Stimulated activated naive CD8-positive, alpha-beta T cell treated with anti-CD3 and anti-CD28 coated beads, Interleukin-15, Interleukin-2, amounts not matched to agents 100 ng/mL and 50 ng/mL, for 24 hours (primary cell): ENCODE measurements around the gene FCN3.
"Not testable (repeated sequence)": the region's sequence is repeated elsewhere in the genome, so short reads cannot be mapped to it uniquely, and the experiment has no call there.

Experiments used
- H3K27ac Mint-ChIP-seq: one replicate; pipeline ENCODE4 v1.8.0; 2021; ENCODE audit warnings: mild to moderate bottlenecking, mixed read lengths
- H3K27me3 Mint-ChIP-seq: one replicate; pipeline ENCODE4 v1.8.0; 2021; ENCODE audit warnings: mixed read lengths
- H3K36me3 Mint-ChIP-seq: one replicate; pipeline ENCODE4 v1.8.0; 2021; ENCODE audit warnings: low read depth, mixed read lengths
- H3K4me1 Mint-ChIP-seq: one replicate; pipeline ENCODE4 v1.8.0; 2021; ENCODE audit warnings: low read depth, mixed read lengths
- H3K4me3 Mint-ChIP-seq: one replicate; pipeline ENCODE4 v1.8.0; 2021; ENCODE audit warnings: mild to moderate bottlenecking, mixed read lengths
- H3K9me3 Mint-ChIP-seq: one replicate; pipeline ENCODE4 v1.8.0; 2021; ENCODE audit warnings: mixed read lengths

FCN3 gene

GRCh38 chr1:27392778-27393635, 18.4 kb upstream of the FCN3 start:
- Mint-ChIP-seq H3K4me1 (peaks cover 17% of the 10 kb centered on the region), H3K27me3 (no peaks in the 10 kb centered on the region), H3K27ac (peak overlapping the region; percentile 38), H3K4me3 (peak overlapping the region; percentile 82), H3K9me3 (no peaks in the 10 kb centered on the region), H3K36me3 (no peaks in the 10 kb centered on the region)

DNA sequence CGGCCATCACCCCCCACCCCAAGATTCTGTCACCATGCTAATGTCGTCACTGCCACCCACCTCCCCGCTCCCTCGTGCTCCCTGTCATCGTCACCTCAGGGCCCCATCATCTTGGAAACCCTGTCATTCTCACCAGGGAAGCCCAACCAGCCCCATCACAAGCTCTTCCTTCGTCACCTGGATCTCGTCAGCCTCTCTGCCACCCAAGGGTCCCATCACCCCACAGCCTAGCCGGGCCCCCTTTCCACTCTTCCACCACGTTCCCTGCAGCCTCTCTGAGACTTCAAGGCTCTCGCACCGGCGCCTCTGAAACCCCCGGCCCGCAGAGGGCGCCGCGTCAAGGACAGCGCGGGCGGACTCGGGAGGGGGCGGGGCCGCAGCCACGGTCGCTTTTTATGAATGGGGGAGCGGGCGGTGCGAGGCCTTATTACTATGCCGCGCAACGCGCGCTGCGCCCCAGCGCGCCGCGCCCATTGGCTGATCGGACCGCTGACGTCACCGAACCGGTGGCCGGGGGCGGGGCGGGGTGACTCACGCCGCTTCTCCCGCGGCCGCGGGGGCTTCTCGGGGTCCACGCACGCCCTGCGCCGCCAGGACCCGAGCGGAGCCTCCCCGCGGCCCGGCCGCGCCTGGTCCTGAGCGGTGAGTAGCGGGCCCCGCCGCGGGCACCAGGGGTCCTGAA, 17.6 kb upstream of the FCN3 start, which contains the start of gene GPR3:
Gene GPR3 (plus strand): TSS at position 527 of the 682 bp plus-strand sequence. CDS start 1,177 bp downstream, outside the sequence.
- Mint-ChIP-seq H3K9me3 (no peaks in the 10 kb centered on the region), H3K4me1 (peaks cover 17% of the 10 kb centered on the region), H3K27ac (peak within 1 kb of the TSS; percentile 96), H3K27me3 (no peaks in the 10 kb centered on the region), H3K4me3 (peak within 1 kb of the TSS; percentile 85), H3K36me3 (no peaks in the 10 kb centered on the region)

- Mint-ChIP-seq H3K9me3 (no peaks in the 10 kb centered on the region), H3K27ac (peak overlapping the region; percentile 96), H3K4me3 (peak overlapping the region; percentile 85), H3K27me3 (no peaks in the 10 kb centered on the region), H3K4me1 (peaks cover 17% of the 10 kb centered on the region), H3K36me3 (no peaks in the 10 kb centered on the region)
These were observed 17.0 kb upstream of the FCN3 start for GRCh38 chr1:27391511-27392095.

- H3K4me3 Mint-ChIP-seq: no peak overlapping the region
- H3K4me1 Mint-ChIP-seq: peaks cover 9% of the 10 kb centered on the region
- peak overlapping the region; percentile 40 for H3K27ac Mint-ChIP-seq
- H3K27me3 Mint-ChIP-seq: no peaks in the 10 kb centered on the region
- no peaks in the 10 kb centered on the region for H3K36me3 Mint-ChIP-seq
- no peaks in the 10 kb centered on the region for H3K9me3 Mint-ChIP-seq
These were observed 13.8 kb upstream of the FCN3 start for GRCh38 chr1:27388337-27389005.

GRCh38 chr1:27384797-27385196, 10.2 kb upstream of the FCN3 start:
- H3K9me3 Mint-ChIP-seq, H3K4me1 Mint-ChIP-seq, H3K27ac Mint-ChIP-seq, H3K27me3 Mint-ChIP-seq, H3K4me3 Mint-ChIP-seq, H3K36me3 Mint-ChIP-seq: not testable (repeated sequence)

DNA sequence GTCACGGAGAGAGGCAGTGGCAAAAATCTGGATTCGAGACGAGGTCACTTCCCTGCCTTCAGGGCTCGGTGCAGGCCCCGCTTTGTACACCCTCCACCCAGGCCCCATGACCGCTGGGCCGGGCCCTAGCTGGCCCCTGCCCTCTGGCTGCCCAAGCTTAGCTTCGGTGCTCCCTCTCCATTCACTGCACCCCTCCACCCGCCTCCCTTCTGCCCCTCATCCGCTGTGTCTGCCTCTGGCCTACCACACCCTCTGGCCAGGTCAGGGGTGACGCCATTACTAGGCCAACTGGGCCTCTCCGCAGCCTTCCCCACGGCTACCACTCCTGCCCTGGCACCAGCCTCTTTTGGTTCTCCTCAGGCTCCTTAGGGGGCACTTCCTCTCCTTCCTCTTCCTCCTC, 9.0 kb upstream of the FCN3 start:
- Mint-ChIP-seq H3K27ac (no peak overlapping the region), H3K36me3 (no peaks in the 10 kb centered on the region), H3K9me3 (no peaks in the 10 kb centered on the region), H3K27me3 (peaks cover 5% of the 10 kb centered on the region), H3K4me1 (no peaks in the 10 kb centered on the region), H3K4me3 (no peak overlapping the region)

DNA sequence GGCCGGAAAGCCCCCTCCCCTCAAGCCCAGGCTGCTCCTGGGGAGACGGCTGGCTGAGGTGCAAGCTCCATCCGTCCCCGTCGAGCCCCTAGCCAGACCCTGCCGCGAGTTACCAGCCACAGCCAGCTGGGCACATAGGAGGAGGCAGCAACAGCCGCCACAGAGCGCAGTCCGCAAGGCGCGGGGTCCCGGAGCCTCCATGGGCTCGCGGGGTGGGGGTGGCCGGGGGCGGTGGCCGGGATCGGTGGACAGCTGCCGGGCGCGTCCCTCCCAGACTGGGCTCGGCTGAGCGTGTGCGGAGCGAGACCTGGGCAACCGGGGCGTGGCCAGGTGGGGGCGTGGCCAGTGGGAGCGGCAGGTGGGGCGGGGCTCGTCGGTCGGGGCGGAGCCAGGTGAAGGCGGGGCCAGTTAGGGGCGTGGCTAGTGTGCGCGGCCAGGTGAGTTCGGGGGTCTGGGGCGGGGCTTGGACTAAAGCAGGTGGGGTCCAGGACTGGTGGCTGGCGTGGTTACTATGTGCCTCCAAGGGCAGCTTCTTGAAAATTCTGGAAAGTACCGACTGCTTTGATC, 8.5 kb upstream of the FCN3 start, which contains the start of gene CD164L2:
Gene CD164L2 (minus strand): TSS at position 295 of the 567 bp plus-strand sequence. CDS start 94 bp downstream, at position 201.
- peaks cover 5% of the 10 kb centered on the region for H3K27me3 Mint-ChIP-seq
- no peak within 1 kb of the TSS for H3K27ac Mint-ChIP-seq
- H3K4me3 Mint-ChIP-seq: no peak within 1 kb of the TSS
- H3K36me3 Mint-ChIP-seq: no peaks in the 10 kb centered on the region
- H3K9me3 Mint-ChIP-seq: no peaks in the 10 kb centered on the region
- no peaks in the 10 kb centered on the region for H3K4me1 Mint-ChIP-seq

GRCh38 chr1:27381969-27382762, 7.5 kb upstream of the FCN3 start:
- Mint-ChIP-seq H3K27ac (no peak overlapping the region), H3K36me3 (no peaks in the 10 kb centered on the region), H3K4me3 (no peak overlapping the region), H3K27me3 (peaks cover 5% of the 10 kb centered on the region), H3K4me1 (no peaks in the 10 kb centered on the region), H3K9me3 (no peaks in the 10 kb centered on the region)

DNA sequence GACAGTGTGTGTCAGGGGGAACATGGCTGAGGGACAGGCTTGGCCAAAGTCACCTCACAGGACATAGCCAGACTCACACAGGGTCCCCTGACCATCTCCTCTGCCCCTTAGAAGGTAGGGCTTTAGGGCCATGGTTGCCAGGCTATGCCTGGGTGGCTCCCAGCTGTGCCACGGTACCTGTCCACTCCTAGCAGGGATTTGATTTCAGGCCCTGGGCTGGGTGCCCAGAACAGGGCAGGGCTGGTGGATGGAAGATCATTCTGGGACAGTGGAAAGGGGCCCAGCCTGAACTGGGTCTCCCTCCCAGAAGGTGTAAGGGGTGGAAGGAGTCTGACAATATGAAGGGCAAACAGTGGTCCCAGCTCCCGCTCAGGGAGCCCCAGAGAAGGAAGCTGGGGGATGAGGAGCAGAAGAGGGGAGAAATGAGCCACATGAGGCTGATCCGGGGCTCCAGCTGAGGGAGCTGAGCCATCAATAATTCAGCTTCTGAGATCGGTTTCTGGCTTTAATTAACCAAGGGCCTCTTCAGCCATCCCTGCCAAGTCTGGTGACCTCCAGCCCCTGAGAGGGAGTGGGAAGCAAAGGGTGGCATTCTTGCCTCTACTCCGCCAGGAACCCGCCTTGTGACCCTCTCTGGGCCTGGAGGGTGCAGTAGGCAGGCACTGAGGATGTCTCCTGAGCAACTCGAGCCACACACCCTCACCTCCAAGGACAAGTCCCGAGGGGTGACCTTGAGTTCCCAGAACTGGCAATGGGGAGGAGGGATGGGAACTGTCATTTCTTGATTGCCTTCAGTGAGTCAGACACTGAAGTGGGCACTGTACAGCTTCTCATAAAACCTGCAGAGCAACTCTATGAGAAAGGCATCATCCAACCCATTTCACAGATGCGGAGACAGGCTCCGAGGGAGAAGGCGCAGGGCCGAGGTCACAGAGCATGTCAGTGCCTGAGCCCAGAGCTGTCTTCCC, 6.4 kb upstream of the FCN3 start:
- Mint-ChIP-seq H3K36me3 (no peaks in the 10 kb centered on the region), H3K27ac (no peak overlapping the region), H3K27me3 (peaks cover 5% of the 10 kb centered on the region), H3K9me3 (no peaks in the 10 kb centered on the region), H3K4me1 (no peaks in the 10 kb centered on the region), H3K4me3 (no peak overlapping the region)

GRCh38 chr1:27380224-27380623, 5.6 kb upstream of the FCN3 start:
- no peaks in the 10 kb centered on the region for H3K4me1 Mint-ChIP-seq
- H3K4me3 Mint-ChIP-seq: no peak overlapping the region
- H3K27me3 Mint-ChIP-seq: peaks cover 5% of the 10 kb centered on the region
- no peaks in the 10 kb centered on the region for H3K36me3 Mint-ChIP-seq
- H3K9me3 Mint-ChIP-seq: no peaks in the 10 kb centered on the region
- no peak overlapping the region for H3K27ac Mint-ChIP-seq

- Mint-ChIP-seq H3K27ac (no peak overlapping the region), H3K4me1 (no peaks in the 10 kb centered on the region), H3K27me3 (peaks cover 5% of the 10 kb centered on the region), H3K9me3 (no peaks in the 10 kb centered on the region), H3K36me3 (no peaks in the 10 kb centered on the region), H3K4me3 (no peak overlapping the region)
These were observed 5.0 kb upstream of the FCN3 start for GRCh38 chr1:27379564-27380122.

DNA sequence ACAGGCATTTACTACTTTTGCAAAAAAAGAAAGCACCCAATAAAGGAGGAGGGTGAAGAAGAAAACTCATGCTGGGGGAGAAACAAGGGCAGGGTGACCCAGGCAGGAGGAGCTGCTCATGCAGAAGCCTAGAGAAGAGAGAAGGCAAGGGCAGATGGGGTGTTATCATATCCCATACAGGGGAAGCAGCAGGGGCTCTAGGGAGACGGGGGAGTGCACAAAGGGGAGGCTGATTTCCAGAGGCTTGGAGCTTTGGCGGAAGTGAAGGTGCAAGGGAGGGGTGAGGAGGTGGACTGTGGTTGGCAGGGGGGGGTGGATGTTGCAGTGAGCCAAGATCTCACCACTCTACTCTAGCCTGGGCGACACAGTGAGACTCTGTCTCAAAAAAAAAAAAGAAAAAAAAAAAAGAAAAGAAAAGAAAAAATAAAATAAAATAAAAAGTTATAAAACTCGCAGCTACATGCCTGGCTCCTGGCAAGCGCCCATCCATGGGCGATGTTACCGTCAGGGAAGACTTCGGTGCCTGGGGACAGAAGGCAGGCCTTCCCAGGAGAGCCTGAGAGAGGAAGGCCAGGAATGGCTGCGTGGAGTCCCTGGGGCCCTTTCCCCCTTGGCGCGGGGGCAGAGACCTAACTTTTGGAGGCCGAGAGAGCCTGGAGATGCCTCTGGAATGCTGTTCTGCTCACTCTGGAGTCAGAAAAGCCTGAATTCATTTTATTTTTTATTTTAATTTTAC, 3.3 kb upstream of the FCN3 start:
- Mint-ChIP-seq H3K36me3 (no peaks in the 10 kb centered on the region), H3K27me3 (peaks cover 5% of the 10 kb centered on the region), H3K4me1 (no peaks in the 10 kb centered on the region), H3K4me3 (no peak overlapping the region), H3K9me3 (no peaks in the 10 kb centered on the region), H3K27ac (no peak overlapping the region)
